ENCODE data around the gene NYNRIN.

The NYNRIN gene

GRCh38 chr14:24392325-24393091 lies 6.3 kb upstream of the NYNRIN start:
- DNase-seq = peak; percentile 80

- no peak for DNase-seq
Observed at GRCh38 chr14:24394275-24394674, 4.5 kb upstream of the NYNRIN start.

GRCh38 chr14:24395609-24396582 lies 2.9 kb upstream of the NYNRIN start:
- DNase-seq = no peak

- DNase-seq = no peak
Observed at GRCh38 chr14:24397639-24398292, 1.0 kb upstream of the NYNRIN start.

GRCh38 chr14:24398293-24398652 lies 530 bp upstream of the NYNRIN start:
- no peak for DNase-seq

GRCh38 chr14:24399447-24399822 lies 632 bp downstream of the NYNRIN start:
- DNase-seq = no peak

- DNase-seq = no peak
Observed at GRCh38 chr14:24399999-24400718, 1.4 kb downstream of the NYNRIN start.

- DNase-seq = no peak
Observed at GRCh38 chr14:24401810-24402702, 3.3 kb downstream of the NYNRIN start.

GRCh38 chr14:24403294-24403998 lies 4.6 kb downstream of the NYNRIN start:
- DNase-seq = no peak

GRCh38 chr14:24404814-24405213 lies 6.0 kb downstream of the NYNRIN start:
- no peak for DNase-seq

GRCh38 chr14:24406416-24406815 lies 7.6 kb downstream of the NYNRIN start:
- no peak for DNase-seq

- DNase-seq = no peak
Observed at GRCh38 chr14:24407608-24408325, 9.0 kb downstream of the NYNRIN start.

- no peak for DNase-seq
Observed at GRCh38 chr14:24408764-24409163, 10.0 kb downstream of the NYNRIN start.

GRCh38 chr14:24409192-24409591 lies 10.4 kb downstream of the NYNRIN start:
- no peak for DNase-seq

- no peak for DNase-seq
Observed at GRCh38 chr14:24409956-24410355, 11.2 kb downstream of the NYNRIN start.

- no peak for DNase-seq
Observed at GRCh38 chr14:24411443-24412389, 12.9 kb downstream of the NYNRIN start.

- no peak for DNase-seq
Observed at GRCh38 chr14:24414077-24414476, 15.3 kb downstream of the NYNRIN start.

GRCh38 chr14:24414732-24415420 lies 16.1 kb downstream of the NYNRIN start:
- DNase-seq = no peak

Measured in NCI-H2029 treated with DMSO at 0.1 percent for 48 hours (cell line).